Caco-2 (cell line): ENCODE measurements around the gene SP3. TPM values are rescaled to one million over a fixed set of nuclear protein-coding genes. Genes with fewer than 3 reads are reported as not detected.

Experiments used
- BruUV-seq: library from RNA; stranded (reverse); fragments of 400-500 nt; replicated peaks from 2 replicates; lab custom pipeline; 2021; lab: Mats Ljungman, UMichigan
- CTCF ChIA-PET: fragments of 300-600 bp; sonication (Branson Sonifier 250); formaldehyde crosslinking; loops from one replicate; lab custom pipeline; 2022; ENCODE audit warnings: antibody characterized with exemption; lab: Charles Lee
- POLR2A ChIA-PET: fragments of 300-600 bp; sonication (Branson Sonifier 250); formaldehyde crosslinking; loops from one replicate; lab custom pipeline; 2022; ENCODE audit warnings: antibody characterized with exemption; lab: Charles Lee
- DNase-seq, 2 experiments: peaks; one replicate each; pipeline versions ENCODE4 v3.0.0 to v3.0.0-alpha.2; 2020 to 2022
- H3K27me3 ChIP-seq: replicated peaks from 2 replicates; pipeline ENCODE4 v1.6.0; 2011; ENCODE audit warnings: low read length; ENCODE audit not compliant: control insufficient read depth, insufficient read depth
- H3K36me3 ChIP-seq: 2 replicates; pipeline ENCODE4 v1.5.1; 2011; ENCODE audit warnings: low read length; ENCODE audit not compliant: control insufficient read depth, insufficient read depth
- H3K4me1 ChIP-seq: fragments of 250-450 bp; sonication (Bioruptor Pico); 2 replicates; pipeline ENCODE4 v1.5.1; 2020; ENCODE audit warnings: mild to moderate bottlenecking
- H3K4me3 ChIP-seq: 2 replicates; pipeline ENCODE4 v1.5.1; 2011; ENCODE audit warnings: low read depth, mild to moderate bottlenecking, control low read depth, low read length
- H3K9me3 ChIP-seq: fragments of 250-450 bp; sonication (Bioruptor Pico); 2 replicates; pipeline ENCODE4 v1.5.1; 2020; ENCODE audit warnings: mild to moderate bottlenecking, moderate library complexity
- H3K27ac Mint-ChIP-seq: one replicate; pipeline ENCODE4 v1.8.0; 2022; ENCODE audit warnings: mixed read lengths; ENCODE audit not compliant: unreplicated experiment
- H3K27me3 Mint-ChIP-seq: one replicate; pipeline ENCODE4 v1.8.0; 2022; ENCODE audit warnings: mixed read lengths; ENCODE audit not compliant: insufficient read depth, unreplicated experiment
- H3K36me3 Mint-ChIP-seq: one replicate; pipeline ENCODE4 v1.8.0; 2022; ENCODE audit warnings: mild to moderate bottlenecking, mixed read lengths; ENCODE audit not compliant: insufficient read depth, unreplicated experiment
- H3K4me1 Mint-ChIP-seq: one replicate; pipeline ENCODE4 v1.8.0; 2022; ENCODE audit warnings: low read depth, mixed read lengths; ENCODE audit not compliant: unreplicated experiment
- H3K4me3 Mint-ChIP-seq: one replicate; pipeline ENCODE4 v1.8.0; 2022; ENCODE audit warnings: mild to moderate bottlenecking, moderate library complexity, mixed read lengths; ENCODE audit not compliant: unreplicated experiment
- H3K9me3 Mint-ChIP-seq: one replicate; pipeline ENCODE4 v1.8.0; 2022; ENCODE audit warnings: mixed read lengths; ENCODE audit not compliant: unreplicated experiment
- CTCF ChIP-seq, 2 experiments: fragments of 200-600 bp in 1 of 2; IDR thresholded peaks; 1 replicate in 1 of 2; 2 replicates in 1 of 2; pipeline versions ENCODE4 v1.5.1 to v1.8.0; 2011 to 2022; ENCODE audit warnings: antibody characterized with exemption in 1 of 2, control low read depth in 1 of 2, inconsistent platforms in 1 of 2, low read depth in 1 of 2, low read length in 1 of 2, mild to moderate bottlenecking in 1 of 2, moderate library complexity in 1 of 2; ENCODE audit not compliant: insufficient read depth in 1 of 2, severe bottlenecking in 1 of 2, unreplicated experiment in 1 of 2
- intact Hi-C: fragments of 100-400 bp; cut with micrococcal nuclease; formaldehyde crosslinking; loops from one replicate; pipeline ENCODE4 v1.10.0; 2022; ENCODE audit not compliant: unreplicated experiment
- total RNA-seq: library from RNA; stranded (reverse); gene quantifications from 2 replicates; pipeline ENCODE4 v1.2.3, GENCODE V29; 2022

SP3 gene
- total RNA-seq, 1 experiment from 2014 or later, result 111 TPM

- BruUV-seq, result no TSS peak
- Mint-ChIP-seq H3K36me3 (no peaks in the 10 kb centered on the region), H3K4me1 (no peaks in the 10 kb centered on the region), H3K4me3 (no peak overlapping the region), H3K27me3 (peaks cover 11% of the 10 kb centered on the region), H3K9me3 (no peaks in the 10 kb centered on the region), H3K27ac (no peak overlapping the region)
- intact Hi-C loops, result no loop called here
- POLR2A ChIA-PET, result no interaction called here
- CTCF ChIA-PET, result interaction anchor here (0.7 kb wide), 1 partner anchor 16 kb away, joined by 4 read pairs; no protein-coding TSS in a partner anchor
- Histone ChIP-seq H3K4me3 (no peak overlapping the region), H3K4me1 (no peaks in the 10 kb centered on the region), H3K27me3 (no peaks in the 10 kb centered on the region), H3K36me3 (no peaks in the 10 kb centered on the region), H3K9me3 (no peaks in the 10 kb centered on the region)
- TF ChIP-seq CTCF (IDR thresholded peaks at IDR 0.05; ENCODE audit: insufficient read depth in 1 of 2, low read depth in 1 of 2, low read length in 1 of 2, severe bottlenecking in 1 of 2, unreplicated experiment in 1 of 2), result no peak
- DNase-seq, result no peak
Observed at GRCh38 chr2:173860082-173860481, 105.1 kb downstream of the SP3 start.

GRCh38 chr2:173858291-173858731 is 106.9 kb downstream of the SP3 start:
- no peaks in the 10 kb centered on the region for H3K27me3 ChIP-seq
- Mint-ChIP-seq H3K4me3 (no peak overlapping the region), H3K36me3 (no peaks in the 10 kb centered on the region), H3K9me3 (no peaks in the 10 kb centered on the region), H3K4me1 (no peaks in the 10 kb centered on the region), H3K27me3 (peaks cover 11% of the 10 kb centered on the region), H3K27ac (no peak overlapping the region)
- ChIA-PET CTCF (no interaction called here), POLR2A (no interaction called here)
- H3K4me1 ChIP-seq, result no peaks in the 10 kb centered on the region
- no peak for TF ChIP-seq CTCF (IDR thresholded peaks at IDR 0.05; ENCODE audit: insufficient read depth in 1 of 2, low read depth in 1 of 2, low read length in 1 of 2, severe bottlenecking in 1 of 2, unreplicated experiment in 1 of 2)
- DNase-seq, result no peak
- H3K4me3 ChIP-seq, result no peak overlapping the region
- no peaks in the 10 kb centered on the region for H3K36me3 ChIP-seq
- no peaks in the 10 kb centered on the region for H3K9me3 ChIP-seq
- no TSS peak for BruUV-seq
- intact Hi-C loops, result no loop called here
